GM19043 (cell line): Measurements from ENCODE around the gene TPRA1.

Experiments
- ATAC-seq: cut with Tn5 transposase; IDR thresholded peaks from one replicate; pipeline ENCODE4 v1.9.1; 2021; ENCODE audit warnings: low read depth; ENCODE audit not compliant: unreplicated experiment

Gene TPRA1

GRCh38 chr3:127590593-127591465, at the start of gene TPRA1:
Gene TPRA1 (minus strand): TSS chr3:127590733. CDS start chr3:127580146, 10,587 bp downstream.
- ATAC-seq, result peak; percentile 70

DNA sequence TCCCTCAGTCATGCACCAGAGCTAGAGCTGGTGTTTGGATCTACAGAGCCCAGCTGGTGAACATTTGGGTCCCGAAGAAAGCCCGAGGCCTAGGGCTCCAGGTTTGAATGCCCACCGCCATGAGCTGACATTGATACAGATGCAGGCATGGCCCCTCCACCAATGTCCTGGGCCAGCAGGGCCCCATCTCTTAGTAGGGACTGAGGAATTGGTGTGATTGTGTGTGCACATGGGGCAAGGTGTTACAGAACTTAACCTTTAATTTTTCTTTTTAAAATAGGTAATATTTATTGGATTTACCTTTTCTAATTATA, 49.5 kb upstream of the TPRA1 start:
- ATAC-seq, result no peak

DNA sequence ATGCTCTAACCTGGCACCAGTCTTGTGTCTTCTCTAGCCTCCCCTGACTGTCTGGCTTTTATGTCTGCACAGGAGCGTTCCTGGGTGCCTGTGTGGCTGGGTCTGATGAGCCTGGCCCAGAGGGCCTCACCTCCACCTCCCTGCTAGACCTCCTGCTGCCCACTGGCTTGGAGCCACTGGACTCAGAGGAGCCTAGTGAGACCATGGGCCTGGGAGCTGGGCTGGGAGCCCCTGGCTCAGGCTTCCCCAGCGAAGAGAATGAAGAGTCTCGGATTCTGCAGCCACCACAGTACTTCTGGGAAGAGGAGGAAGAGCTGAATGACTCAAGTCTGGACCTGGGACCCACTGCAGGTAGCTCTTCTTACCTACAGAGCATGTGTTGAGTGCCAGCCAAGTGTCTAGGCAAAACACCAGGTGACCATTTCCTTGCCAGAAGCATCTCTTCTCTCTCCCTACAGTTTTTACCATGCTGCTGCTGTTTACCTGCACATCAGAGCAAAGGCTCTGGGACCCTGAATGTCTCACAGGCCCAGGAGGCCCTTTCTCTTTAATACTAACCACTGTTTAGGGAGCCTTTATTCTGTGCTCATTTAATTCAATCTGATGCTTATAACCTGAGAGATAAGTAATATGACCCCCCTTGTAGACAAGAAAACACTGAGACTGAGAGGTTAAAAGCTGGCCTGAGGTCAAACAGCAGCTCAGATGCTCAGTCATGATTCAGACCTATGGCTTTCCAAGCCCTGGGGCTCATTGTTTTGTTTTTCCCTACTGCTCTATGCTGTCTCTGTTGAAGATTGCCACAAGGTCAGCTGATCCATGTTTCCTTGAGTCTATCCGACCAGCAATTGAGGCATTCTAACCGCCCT, 48.9 kb upstream of the TPRA1 start:
- no peak for ATAC-seq

DNA sequence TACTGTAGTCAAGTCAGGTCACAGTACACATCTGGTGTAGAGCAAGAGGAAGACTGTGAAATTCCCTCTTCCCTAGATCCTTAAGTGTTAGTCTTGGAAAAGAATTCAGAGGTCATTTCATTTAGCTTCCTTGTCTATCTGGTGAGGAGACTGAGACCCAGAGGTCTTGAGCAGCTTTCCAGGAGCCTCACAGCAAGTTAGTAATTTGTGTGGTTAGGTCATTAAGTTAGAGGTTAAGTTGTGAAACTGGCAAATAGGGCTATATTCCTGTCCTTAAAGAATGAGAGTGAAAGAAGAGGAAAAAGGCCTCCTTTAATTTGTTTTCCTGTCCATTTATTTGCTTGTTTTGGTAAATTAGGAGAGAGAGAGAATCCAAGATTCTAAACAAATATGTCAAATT, 47.4 kb upstream of the TPRA1 start:
- no peak for ATAC-seq

DNA sequence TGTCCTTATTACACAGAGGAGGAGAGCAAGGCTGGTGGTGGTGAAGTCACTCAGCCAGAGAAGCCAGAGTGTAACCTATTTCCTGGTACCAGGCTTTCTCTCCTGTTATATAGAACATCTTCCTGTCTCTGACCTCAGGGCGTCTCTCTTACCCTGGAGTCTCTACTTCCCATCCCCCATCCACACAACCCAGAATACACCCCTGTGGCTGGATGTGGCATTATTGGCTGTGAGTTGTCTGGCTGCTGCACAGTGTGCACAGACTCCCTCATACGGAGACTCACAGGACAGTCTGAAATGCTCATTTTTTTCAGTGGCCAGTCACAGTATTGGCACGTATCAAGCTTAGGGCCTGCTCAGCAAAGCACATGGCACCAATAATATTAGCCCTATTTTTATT, 47.0 kb upstream of the TPRA1 start:
- ATAC-seq, result no peak

- no peak for ATAC-seq
Measured at GRCh38 chr3:127634653-127635052, 44.1 kb upstream of the TPRA1 start.

DNA sequence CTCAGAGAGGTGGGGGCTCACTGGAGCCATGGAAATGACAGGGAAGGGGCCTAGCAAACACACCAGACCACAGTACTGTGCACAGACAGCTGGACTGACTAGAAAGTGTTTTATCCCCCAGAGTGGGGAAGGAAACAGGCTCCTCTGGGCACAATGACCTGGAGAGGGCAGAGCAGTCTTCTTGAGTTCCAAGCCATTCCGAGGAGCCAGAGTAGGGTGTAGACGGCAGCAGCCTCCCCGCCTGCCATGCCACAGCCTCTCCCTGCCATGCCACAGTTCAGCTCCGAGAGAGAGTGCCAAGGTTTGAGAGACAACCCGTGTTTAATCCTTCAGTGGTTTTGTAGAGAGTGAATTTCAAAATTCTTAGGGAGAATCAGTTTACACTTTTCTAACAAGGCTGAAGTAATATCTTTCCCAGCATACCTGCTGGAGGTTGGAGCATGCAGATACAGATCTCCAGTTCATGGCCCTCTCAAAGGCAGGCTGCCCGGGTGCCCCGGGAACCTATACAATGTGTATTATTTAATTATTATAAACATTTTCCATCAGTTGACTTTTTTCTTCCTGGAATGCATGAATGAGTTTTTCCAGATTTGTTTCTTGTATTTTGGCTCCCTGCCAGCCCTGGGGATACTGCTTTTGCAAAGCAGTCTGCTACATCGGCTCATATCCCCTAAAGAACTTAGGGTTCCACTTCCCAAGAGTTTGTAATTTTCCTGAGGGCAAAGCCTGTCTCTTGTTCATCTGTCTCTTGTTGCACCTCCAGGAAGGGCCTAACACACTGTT, 41.7 kb upstream of the TPRA1 start:
- ATAC-seq, result no peak

DNA sequence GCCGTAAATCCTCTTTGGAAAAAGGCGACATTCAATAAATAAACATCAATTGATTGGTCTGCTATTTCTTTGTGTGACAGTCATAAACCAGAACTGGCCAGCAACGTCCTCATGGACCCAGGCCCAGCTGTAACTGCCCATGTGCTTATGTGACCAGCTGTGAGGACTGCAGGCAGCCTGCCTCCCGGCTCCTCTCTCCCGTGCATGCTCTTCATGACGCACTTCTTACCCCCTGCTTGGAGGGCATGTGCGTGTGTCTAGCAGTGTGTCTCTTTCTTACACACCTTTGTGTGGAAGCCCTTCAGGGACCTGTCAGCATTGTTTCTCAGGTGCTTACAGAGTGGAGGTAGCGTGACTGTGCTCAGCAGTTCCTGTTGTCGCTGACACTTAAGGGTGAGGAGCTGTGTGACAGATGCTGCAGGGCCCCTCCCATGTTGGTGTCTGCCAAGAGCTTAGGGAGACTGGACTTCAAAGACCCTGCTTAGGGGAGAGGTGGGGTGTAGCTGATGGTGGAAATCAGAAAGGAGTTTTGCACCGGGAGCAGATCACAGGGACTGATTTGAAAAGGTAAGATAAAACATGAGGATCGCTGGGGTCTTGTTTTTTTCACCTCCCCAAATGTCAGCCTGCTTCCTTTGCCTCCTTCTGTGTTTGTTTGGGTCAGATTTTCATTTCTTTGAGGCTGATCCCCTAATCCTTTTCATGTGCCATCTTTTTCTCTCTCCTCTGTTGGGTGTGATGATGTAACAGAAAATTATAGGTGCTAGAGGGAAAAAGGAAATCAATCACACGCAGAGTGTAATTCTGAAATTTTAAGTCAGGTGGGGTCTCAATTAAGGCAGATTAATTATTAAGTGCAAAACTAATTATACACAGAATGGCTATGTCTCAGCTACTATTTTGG, 40.5 kb upstream of the TPRA1 start:
- no peak for ATAC-seq

DNA sequence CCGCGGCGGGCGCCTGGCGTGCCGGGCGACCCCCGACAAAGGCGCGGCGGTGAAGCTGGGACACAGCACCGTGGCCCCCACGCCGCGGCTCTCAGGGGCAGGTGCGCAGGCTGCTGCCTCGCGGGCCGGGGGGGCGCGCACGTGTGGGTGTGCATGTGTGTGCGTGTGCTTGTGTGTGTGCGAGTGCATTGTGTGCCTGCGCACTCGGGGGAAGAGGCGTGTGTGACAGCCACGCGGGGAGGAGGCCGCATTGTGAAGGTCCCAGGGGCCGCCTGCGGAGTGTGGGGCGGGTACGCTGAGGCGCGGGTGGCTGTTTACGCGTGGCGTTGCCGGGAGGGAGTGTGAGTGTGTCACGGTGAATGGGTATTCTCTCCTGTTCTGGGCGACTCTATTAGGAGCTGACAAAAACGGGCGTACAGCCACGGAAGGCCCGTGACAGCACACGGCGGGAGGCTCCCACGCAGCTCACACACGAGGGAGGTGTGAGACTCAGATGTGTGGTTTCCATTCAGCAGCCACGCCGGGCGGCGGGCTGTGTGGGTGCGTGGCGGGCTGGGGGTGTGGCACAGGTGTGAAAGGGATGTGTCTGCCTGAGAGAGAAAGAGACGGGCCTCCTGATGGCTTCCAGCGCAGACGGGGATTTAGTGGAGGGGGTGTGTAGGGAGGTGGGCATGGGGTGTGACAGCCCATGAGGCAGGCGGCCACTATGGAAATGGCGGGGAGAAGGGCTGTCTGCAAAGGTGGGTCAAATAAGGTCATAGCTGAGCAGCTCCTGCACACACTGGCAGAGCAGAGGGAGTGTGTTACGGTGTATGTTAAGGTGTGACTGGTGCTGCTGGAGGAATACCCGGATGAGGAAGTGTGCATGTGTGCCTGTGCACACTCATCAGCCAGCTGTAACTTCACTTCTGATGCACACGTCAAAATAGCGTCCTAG, 39.2 kb upstream of the TPRA1 start:
- ATAC-seq, result no peak

DNA sequence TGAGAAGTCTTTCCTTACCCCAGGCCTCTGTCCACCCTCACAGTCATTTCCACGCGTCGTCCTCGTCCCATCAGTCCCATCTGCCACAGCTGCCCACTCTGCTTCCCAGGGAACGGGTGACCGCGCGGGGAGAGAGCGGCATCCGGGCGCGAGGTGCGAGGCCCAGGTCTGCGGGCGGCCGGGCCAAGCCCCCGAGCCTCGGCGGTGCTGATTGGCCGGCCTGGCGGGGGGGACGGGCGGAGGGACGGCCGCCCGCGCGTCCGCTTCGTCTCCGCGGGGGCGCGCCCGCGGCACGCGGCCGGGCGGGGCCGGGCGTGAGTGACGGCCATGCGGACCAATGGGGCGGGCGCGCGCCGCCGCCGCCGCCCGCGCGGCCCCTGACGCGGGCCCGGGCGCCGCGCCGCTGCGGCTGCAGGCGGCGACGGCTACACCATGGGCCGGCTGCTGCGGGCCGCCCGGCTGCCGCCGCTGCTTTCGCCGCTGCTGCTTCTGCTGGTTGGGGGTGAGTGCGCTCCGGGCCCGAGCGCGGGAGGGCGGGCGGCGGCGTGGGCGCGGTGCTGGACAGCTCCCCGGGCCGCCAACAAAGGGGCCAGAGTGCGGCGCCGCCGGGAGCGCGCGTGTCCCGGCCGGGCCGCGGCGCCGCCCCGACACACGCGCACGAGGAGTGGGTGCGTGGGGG, 38.4 kb upstream of the TPRA1 start, which contains the start of gene PODXL2:
TSS of gene PODXL2 (plus strand) at position 398 of the 679 bp plus-strand sequence. CDS start at position 433, 35 bp downstream.
- ATAC-seq, result no peak

- no peak for ATAC-seq
Measured at GRCh38 chr3:127628426-127628787, 37.9 kb upstream of the TPRA1 start.

DNA sequence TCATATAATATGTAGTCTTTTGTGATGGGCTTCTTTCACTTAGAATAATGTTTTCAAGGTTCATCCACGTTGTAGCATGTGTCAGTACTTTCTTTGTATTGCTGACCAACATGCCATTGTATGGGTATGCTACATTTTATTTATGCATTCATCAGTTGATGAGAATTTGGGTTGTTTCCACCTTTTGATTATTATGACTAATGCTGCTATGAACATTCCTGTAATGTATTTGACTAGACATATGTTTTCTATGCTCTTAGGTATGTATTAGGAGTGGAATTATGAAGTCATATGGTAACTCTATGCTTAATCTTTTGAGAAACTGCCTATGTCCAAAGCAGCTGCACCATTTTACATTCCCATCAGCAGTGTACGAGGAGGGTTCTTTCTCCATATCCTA, 35.3 kb upstream of the TPRA1 start:
- no peak for ATAC-seq

DNA sequence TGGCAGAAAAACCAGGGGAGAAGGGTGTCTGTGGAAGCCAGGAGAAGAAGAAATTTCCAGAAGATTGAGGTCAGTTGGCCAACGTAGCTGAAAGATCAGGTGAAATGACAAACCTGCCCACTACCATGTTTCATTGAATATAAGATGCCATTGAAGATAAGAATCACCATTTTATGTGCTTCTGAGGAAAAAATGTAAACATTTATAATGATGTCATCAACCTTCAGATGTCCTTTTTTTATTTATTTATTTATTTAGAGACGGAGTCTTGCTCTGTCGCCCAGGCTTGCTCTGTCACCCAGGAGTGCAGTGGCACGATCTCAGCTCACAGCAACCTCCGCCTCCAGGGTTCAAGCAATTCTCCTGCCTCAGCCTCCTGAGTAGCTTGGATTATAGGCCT, 33.5 kb upstream of the TPRA1 start:
- ATAC-seq, result no peak

DNA sequence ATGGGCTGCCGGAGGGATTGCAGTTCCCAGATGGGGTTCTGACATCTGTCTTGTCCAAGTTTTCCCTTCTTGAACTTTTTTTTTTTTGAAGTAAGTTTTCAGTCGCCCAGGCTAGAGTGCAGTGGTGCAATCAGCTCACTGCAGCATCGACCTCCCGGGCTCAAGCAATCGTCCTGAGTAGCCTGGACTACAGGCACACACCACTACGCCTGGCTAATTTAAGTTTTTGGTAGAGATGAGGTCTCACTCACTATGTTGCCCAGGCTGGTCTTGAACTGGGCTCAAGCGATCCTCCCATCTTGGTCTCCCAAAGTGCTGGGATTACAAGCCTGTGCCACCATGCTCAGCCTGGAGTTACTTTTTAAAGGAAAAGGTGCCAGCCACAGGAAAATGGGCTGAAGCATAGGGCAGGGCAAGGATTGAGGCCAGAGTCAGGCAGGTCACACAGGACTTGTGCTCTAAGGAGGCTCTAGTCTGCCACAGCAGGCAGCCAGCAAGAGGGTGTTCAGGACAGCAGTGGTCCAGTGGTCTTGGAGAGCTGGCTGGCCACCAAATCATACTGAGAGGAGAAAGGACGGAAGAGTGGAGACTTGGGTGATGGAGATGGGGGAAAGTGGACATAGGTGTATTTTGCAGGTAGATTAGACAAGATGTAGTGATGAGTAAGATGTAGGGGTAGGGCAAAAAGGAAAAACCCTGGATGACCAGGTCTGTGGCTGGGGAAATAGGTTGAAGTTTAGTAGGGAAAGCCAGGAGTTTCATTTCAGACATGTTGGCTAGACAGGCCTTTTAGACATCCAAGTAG, 32.4 kb upstream of the TPRA1 start:
- no peak for ATAC-seq

GRCh38 chr3:127622031-127622430, 31.5 kb upstream of the TPRA1 start:
- ATAC-seq, result no peak

- no peak for ATAC-seq
Measured at GRCh38 chr3:127620637-127621375, 30.3 kb upstream of the TPRA1 start.

GRCh38 chr3:127618891-127619290, 28.4 kb upstream of the TPRA1 start:
- no peak for ATAC-seq
